T-helper 2 cell (primary cell): Measurements from ENCODE around the gene QRFP.
"Not testable (repeated sequence)": the region's sequence is repeated elsewhere in the genome, so short reads cannot be mapped to it uniquely, and the experiment has no call there.

Experiments
- DNase-seq, 5 experiments: peaks; one replicate each; pipeline versions ENCODE4 v3.0.0 to v3.0.0-alpha.2; 2012 to 2022

QRFP gene

DNA sequence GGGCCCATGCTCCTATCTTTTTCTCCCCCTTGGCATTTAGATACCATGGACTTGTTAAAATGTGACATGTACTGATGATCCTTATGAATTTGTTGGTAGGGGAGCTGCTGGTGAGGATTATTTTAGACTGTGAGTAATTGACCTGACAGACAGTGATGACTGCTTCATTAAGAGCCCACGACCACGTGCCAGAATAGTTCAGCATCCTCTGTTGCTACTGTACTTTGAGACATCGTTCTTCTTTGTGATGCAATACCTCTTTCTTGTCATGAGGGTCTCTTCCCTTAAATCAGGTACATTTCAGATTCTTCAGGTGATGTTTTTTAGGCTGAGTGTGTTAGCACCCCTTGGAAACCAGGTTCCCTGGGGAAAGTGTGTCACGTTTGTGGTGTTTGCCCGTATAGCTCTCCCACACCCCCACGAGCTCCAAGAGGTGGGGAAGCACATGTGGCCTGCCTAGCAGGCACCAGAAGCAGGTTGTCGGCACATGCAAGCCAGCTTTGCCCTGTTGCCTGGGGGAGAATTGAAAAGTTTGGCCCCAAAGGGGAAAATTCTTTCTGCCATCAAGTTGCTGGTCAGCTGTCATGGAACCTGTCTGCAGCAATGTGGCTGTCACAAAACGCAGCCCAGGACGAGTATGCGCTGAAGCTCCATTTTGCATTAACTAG, 25.1 kb downstream of the QRFP start:
- no peak for DNase-seq

DNA sequence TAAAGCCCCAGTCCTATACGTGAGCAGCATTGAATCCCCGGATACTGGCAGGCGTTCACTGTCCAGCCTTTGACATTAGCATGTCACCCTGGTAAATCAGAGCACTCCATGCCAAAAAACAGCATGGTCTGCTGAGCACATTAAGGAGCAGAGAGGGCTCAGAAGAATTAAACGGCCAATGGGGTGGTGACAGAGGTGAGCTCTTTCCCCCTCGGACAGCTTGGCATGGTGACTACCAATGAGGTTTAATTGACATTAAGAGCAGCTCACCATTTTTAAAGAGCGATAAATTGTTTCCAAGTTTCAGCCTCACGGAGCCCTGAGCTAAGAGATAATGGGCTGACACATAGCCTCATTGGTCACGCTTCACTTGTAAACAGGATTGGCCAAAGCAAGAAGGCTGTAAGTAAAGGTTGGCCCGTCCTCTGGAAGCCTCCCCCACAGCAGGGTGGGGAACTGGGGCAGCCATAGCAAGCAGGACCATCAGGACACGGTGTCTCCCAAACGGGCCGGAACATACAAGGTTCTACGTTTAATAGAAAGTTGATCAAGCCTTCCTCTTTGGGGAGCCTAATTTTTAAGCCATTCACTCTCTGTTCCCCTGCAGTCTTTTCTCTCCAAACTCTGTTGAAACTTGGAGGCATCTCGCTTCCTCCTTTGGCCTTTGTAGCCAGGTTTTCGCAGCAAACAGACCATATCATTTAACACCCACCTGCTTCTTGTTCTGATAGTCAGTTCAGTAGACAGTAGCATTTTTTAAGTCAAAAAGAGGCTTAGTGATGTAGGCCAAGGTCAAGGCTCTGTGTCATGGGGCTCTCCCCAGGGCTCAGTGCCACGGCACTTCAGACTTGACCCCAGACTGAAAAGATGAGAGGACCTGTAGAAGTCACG, 25.9 kb downstream of the QRFP start:
- no peak for DNase-seq

DNA sequence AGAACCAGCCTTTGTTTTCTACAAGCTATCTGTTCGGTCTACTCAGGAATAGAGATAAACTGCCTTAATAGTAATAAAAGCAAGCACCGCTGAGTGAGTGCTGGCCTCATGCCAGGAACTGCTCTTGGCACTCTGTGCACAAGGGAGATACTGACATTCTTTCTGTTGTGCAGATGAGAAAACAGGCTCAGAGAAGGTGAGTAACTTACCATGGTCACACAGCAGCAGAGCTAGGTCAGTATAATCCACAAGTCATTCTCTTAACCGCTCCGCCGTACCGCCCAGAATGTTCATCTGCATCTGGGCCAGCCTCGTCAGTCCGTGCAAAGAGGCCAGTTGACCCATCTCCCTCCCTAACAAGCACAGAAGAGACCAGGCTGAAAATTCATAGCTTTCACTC, 27.4 kb downstream of the QRFP start:
- no peak for DNase-seq

DNA sequence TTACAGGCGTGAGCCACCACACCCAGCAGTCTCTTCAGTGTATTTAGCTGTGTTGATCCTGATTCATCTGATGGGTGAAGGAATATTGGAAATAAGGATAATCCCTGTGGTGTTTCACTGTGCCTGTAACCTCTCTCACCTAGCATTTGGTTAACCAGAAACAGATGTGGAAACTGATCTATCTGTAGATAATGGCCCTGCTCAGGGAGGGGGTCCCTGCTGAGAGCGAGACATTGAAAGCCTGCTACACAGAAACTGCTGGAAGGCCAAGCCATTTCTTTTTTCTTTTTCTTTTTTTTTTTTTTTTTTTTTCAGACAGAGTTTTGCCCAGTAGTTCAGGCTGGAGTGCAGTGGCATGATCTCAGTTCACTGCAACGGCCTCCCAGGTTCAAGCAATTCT, 28.4 kb downstream of the QRFP start:
- DNase-seq, result no peak

DNA sequence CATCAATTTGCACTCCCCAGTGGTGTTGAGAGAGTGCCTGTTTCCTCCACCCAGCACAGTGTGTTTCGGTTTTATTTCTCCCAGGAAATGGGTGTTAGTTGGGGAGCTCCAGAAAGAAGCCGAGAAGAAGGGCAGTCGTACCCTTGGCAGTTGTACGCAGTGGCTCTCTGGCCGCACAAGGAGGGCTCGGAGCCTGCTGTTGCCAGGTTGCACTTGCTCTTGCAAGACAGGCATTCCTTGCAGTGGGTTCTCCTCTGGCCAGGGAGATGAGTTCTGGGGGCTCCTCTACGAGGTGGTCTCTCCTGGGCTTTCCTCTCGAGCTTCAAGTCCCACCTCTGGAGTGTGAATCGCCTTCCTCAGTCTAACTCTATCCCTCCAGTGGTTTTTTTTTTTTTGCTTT, 29.1 kb downstream of the QRFP start:
- no peak for DNase-seq

DNA sequence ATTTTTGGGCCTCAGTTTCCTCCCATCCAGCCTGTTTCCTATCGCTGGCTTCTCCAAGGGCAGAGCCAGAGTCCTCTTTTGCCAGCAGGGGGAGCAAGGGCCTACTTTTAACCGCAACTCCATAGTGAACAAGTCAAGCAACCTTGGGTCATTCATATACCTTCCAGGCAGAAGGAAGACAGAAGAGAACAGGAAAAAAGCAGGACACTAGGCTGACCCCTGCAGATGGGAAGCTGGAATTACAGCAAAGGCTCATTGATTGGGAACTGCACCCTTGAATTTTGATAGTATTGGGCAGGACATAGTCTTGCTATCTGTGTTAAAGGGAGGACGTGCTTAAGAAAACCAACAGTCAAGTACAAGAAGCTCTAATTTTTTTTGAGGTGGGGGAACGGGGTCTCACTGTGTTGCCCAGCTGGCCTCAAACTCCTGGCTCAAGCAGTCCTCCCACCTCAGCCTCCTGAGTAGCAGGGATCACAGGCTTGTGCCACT, 30.1 kb downstream of the QRFP start:
- peak in 4 of 5 experiments; percentile 6 to 51 (median 30) for DNase-seq

DNA sequence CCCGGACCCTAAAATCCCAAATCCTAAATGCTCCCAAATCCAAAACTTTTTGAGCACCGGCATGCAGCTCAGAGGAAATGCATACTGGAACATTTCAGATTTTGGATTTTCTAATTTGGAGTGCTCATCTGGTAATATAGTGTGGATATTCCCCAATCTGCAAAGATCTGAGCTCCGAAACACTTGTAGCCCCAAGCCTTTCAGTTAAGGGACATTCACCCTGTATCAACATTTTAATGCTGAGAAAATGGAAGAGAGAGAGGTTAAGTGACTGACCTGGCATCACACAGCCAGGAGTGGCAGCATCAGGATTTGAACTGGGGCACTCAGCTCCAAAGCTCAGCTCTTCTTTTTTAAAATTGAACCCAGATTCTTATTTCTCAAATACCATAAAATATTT, 30.7 kb downstream of the QRFP start:
- no peak for DNase-seq

DNA sequence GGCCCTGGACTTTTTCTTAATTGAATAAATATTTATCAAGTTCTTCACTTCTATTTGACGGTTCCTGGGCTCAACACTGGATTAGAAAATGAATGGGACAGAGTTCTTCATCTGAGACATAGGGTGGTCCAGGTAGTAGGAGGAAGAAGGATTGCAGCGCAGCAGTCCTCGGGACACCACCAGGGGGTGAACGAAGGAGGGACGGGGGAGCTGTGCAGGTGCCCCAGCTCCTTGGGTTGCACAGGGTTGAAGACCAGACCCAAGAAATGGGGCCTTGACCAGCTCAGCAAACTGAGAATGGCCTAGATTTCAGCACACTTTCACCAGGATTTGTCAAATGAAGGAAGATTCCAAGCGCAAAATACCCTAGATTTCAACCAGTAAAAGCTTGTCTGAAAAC, 32.1 kb downstream of the QRFP start:
- no peak for DNase-seq

DNA sequence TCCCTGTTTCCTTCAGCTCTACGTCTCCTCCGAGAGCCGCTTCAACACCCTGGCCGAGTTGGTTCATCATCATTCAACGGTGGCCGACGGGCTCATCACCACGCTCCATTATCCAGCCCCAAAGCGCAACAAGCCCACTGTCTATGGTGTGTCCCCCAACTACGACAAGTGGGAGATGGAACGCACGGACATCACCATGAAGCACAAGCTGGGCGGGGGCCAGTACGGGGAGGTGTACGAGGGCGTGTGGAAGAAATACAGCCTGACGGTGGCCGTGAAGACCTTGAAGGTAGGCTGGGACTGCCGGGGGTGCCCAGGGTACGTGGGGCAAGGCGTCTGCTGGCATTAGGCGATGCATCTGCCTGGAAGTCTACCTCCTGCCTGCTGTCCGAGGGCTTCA, 33.9 kb downstream of the QRFP start:
- no peak for DNase-seq

DNA sequence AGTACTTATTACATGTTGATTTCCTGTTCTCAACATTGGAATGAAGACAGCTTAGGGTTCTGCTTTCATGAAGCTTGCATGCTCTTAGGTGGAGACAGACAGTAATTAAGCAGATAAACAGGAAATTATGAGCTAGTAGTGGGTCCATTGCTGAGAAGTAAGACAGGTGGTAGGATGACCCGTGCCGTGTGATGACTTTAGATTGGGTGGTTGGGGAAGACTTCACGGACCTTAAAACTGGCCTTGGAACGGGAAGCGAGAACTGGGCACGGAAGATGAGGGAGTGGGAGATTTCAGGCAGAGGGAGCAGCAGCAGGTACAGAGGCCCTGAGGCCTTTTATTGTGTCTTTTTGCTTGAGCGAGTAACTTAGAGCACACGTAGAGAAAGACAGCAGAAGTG, 34.4 kb downstream of the QRFP start:
- DNase-seq, result no peak

DNA sequence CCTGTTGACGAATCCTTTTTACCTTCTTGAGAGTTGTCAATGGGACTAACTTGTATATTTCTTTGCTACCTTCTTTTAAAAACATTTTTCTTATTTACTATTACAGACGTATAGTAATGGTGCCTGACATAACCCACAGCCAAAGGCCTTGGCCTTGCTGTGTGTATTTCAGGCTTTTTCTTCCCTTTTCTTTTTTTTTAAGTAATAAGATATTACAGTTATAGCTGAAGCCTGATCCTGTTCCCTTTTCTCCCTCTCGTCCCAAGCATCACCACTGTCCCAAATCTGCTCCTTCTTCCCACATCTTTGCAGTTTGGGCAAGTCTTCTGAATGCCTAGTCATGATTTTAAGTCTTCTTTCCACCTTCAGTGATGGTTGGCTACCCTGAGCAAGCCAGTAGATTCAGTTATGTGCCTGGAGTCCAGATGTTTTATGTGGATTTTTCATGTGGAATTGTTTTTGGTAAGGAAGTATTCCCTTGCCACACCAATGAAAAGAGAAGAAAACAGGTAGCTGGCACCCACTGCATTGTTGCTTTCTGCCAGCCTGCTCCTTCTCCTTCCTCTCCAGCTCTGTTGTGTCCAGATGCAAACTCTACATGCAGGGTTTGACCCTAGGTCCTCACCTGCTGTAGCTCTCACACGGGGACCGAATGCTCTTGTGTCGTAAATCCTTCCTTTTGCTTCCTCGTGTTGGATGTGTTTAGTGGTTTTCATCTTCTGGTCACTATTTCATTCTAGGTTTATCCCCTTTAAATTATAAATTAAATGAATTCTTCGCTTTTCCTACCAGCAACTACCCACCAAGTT, 35.0 kb downstream of the QRFP start:
- no peak for DNase-seq

DNA sequence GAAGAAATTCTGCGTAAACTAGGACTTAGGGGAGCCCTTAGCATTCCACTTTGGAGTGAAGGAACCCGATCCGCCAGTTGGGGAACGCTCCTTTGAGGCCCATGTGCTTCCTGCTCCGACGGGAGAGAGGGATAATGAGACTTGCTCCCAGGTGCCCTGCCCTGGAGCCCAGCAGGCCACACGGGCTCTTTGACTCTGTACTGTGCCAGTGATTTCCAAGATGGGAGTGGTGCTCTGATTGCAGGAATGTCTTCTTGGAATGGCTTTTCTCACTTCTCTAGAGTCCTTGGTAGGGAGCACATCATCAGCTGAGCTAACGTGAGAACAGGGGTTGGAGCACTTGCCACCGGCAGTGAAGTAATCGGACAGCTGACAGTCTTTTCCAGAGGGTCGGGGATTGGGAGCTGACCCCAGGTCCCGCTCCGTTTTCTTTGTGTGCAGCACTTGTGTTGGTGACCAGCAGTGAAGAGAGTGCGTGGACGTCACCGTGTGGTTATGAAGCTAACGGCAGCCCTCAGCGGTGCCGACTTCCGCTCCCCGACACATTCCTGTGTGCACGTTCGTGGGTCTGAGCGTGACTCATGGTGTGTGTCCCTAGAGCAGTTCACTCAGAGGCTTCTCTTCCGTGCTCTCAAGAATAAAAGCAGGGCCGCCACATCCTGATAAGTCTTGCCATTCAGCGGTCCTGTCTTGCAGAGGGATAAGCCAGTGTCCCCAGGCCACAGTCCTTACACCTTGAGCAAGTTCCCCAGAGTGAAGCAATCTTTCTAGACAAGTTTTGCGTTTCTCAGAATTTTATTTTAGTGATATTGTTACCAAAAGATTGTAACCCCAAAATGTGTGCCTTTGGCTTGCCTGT, 35.9 kb downstream of the QRFP start:
- DNase-seq, result no peak

DNA sequence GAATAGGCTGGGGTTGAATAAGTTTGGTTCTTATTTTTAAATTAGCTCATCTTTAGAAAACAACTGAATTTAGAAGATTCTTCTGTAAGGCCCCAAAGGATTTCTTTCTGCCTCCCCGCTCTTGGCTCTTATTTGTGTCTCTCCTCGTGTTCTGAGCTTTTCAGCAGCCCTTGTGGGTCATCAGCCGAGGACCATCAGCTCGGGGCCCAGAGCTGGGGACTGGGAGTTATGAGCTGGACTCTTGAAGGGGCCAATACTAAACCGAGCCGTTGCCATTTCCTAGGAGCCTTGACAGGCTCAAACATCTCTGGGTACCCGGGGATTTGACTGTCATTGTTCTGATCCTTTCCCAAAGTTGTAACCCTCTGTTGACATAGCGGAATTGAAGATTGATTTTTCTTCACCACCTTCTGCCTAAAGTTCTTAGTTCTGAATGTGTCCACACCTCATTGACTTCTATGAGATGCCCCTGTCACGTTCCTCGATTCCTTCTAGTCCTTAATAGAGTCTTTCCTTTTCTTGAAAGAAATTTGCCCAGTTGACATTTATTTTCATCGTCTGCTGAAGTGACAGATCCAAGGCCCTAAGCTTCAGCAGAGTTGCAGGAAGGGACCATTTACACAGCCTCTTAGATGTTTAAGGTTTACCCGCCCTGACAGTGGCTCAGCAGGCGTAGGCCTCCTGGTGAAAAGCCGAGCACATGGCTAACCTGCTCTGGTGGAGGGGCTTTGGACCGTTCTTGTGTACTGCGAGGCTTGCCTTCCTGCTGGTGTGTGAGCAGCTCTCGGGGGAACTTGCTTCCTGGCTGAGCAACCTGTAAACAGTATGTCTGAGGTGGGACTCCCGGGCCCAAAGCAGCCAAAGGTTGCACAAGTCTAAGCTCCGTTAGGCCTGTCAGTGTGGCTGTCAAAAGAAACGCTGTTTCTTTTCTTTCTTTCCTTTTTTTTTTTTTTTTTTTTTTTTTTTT, 37.6 kb downstream of the QRFP start:
- DNase-seq, result no peak

DNA sequence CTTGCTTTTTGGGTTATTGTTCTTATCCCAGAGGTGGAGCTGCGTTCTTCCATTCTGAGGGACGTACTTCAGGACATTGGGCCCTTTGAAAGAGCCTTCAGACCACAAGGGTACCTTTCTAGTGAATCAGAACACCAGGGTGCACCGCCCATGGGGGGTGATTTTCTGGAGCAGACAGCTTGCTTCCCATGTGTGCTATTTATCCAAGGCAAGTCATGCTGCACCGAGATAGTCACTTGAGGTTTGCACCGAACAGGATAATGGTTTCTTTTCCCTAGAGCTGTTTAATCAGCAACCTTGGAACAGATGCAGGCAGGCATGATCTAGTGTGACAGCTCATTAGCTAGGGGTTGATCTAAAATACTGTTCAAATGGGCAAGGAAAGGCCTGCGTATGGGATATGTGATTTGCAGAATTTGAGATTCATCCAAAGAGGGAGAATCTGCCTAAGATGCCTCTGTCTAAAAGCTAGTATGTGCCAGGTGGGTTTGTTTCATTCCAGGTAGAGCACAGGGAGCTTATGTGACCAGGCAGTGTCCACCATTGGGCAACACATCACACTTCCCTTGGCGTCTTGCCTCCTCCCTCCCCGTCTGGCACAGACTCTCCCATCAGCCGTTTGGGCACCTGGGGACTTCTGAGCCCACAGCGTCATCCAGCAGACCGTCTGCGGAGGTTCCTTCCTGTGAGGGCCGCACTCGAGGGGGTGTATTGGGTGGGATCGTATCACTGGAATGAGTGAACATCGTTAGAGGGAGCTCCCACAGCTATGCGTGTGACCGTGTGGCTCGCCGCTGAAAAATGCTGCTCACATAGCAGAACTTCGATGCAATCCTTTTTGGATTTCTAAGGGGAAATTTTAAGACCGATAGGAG, 38.5 kb downstream of the QRFP start:
- DNase-seq, result no peak

DNA sequence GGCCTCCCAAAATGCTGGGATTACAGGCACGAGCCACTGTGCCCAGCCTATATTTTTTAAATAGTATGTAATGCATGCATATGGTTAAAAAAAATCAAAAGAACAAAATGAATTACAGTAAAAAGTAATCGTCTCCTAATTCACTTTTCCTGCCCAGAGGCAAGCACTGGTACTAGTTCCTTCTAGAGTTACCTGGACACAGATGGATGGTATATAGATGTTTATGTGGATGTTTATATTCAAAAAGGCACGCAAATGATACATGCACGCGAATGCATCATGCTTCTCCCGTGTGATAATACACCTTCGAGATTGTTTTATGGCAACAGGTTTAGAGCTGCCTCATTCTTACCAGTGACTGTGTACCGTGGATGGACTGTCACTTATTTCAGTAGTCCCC, 40.1 kb downstream of the QRFP start:
- DNase-seq, result no peak

DNA sequence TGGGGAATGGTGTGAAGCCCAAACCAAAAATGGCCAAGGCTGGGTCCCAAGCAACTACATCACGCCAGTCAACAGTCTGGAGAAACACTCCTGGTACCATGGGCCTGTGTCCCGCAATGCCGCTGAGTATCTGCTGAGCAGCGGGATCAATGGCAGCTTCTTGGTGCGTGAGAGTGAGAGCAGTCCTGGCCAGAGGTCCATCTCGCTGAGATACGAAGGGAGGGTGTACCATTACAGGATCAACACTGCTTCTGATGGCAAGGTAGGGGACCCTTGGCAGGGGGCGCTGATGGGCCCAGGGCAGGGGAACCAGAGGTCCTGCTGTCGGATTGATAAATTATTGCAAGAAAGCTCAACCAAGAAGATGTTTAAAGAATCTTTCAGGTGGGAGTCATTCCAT, 41.8 kb downstream of the QRFP start:
- DNase-seq, result no peak

DNA sequence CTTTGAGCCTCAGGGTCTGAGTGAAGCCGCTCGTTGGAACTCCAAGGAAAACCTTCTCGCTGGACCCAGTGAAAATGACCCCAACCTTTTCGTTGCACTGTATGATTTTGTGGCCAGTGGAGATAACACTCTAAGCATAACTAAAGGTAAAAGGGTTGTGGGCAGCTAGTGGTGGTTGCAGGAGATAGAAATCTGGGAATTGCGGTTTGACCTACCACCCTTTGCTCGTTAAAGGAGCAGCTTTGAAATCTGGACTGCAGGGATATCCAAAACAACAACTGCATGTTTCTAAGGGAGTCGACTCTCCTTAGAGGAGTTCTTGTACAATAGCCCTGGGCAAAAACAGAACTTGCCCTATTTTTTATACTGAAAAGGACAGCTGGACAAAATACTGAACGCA, 42.5 kb downstream of the QRFP start:
- DNase-seq, result no peak

DNA sequence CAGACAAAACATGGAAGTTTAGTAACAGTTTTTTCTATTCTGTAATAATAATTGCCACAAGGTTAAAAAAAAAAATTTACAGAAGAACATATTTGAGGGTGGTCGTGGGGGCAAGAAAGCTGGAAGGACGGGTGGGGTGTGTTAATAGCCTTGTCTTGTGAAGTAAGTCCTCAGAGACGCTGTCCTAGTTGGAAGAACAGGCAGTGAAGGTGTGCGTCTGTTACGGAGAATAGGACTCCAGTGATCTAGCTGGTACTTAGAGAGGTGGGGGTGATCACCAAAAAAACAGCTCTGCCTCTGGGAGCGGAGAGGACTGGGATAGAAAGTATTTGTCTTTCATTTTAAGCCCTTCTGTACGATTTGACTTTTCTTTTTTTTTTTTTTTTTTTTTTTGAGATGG, 43.8 kb downstream of the QRFP start:
- DNase-seq, result no peak

DNA sequence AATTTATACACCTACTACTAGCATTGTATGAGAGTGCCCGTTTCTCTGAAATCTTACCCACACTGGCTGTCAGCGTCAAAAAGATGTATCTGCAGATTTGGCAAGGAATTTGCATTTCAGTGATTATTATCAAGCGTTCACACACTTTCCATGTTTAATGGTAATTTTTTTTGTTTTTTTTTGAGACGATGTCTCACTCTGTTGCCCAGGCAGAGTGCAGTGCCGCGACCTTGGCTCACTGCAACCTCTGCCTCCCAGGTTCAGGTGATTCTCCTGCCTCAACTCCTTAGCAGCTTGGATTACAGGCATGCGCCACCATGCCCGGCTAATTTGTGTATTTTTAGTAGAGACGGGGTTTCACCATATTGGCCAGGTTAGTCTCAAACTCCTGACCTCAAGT, 47.3 kb downstream of the QRFP start:
- DNase-seq, result no peak

DNA sequence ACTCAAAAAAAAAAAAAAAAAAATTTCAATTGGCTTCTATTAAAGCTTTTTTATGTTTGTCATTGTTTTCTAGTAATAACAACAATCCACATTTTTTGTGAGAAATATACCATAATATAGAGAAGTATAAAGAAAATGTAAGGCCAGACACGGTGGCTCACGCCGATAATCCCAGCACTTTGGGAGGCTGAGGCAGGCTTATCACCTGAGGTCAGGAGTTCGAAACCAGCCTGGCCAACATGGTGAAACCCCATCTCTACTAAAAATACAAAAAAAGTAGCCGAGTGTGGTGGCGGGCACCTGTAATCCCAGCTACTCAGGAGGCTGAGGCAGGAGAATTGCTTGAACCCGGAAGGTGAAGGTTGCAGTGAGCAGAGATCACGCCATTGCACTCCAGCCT, 48.1 kb downstream of the QRFP start:
- not testable (repeated sequence) for DNase-seq
